Right kidney (tissue), 9 donors: ENCODE measurements around the gene DGCR8.

Experiments used
- DNase-seq: peaks from one replicate; pipeline ENCODE4 v3.0.0-alpha.2; 2016
- long read RNA-seq, 8 donors: transcript quantifications; one replicate each; lab custom pipeline, GENCODE V29; 2026

Gene DGCR8
- long read RNA-seq, donor 1, full-length matches to known transcripts: 2 of 2 reads
- long read RNA-seq, donor 1, partial matches to known transcripts: 0 of 2 reads
- long read RNA-seq, donor 1, other reads (novel, unspliced or antisense): 0 of 2 reads
- long read RNA-seq, donor 2, full-length matches to known transcripts: 3 of 3 reads
- long read RNA-seq, donor 2, partial matches to known transcripts: 0 of 3 reads
- long read RNA-seq, donor 2, other reads (novel, unspliced or antisense): 0 of 3 reads
- long read RNA-seq, donor 3, full-length matches to known transcripts: 6 of 6 reads
- long read RNA-seq, donor 3, partial matches to known transcripts: 0 of 6 reads
- long read RNA-seq, donor 3, other reads (novel, unspliced or antisense): 0 of 6 reads
- long read RNA-seq, donor 4, full-length matches to known transcripts: 1 of 1 reads
- long read RNA-seq, donor 4, partial matches to known transcripts: 0 of 1 reads
- long read RNA-seq, donor 4, other reads (novel, unspliced or antisense): 0 of 1 reads
- long read RNA-seq, donor 5, full-length matches to known transcripts: 2 of 2 reads
- long read RNA-seq, donor 5, partial matches to known transcripts: 0 of 2 reads
- long read RNA-seq, donor 5, other reads (novel, unspliced or antisense): 0 of 2 reads
- long read RNA-seq, donor 6, full-length matches to known transcripts: 2 of 2 reads
- long read RNA-seq, donor 6, partial matches to known transcripts: 0 of 2 reads
- long read RNA-seq, donor 6, other reads (novel, unspliced or antisense): 0 of 2 reads
- long read RNA-seq, donor 7, full-length matches to known transcripts: 4 of 4 reads
- long read RNA-seq, donor 7, partial matches to known transcripts: 0 of 4 reads
- long read RNA-seq, donor 7, other reads (novel, unspliced or antisense): 0 of 4 reads
- long read RNA-seq, donor 8, full-length matches to known transcripts: 2 of 56 reads
- long read RNA-seq, donor 8, partial matches to known transcripts: 54 of 56 reads
- long read RNA-seq, donor 8, other reads (novel, unspliced or antisense): 0 of 56 reads

DNA sequence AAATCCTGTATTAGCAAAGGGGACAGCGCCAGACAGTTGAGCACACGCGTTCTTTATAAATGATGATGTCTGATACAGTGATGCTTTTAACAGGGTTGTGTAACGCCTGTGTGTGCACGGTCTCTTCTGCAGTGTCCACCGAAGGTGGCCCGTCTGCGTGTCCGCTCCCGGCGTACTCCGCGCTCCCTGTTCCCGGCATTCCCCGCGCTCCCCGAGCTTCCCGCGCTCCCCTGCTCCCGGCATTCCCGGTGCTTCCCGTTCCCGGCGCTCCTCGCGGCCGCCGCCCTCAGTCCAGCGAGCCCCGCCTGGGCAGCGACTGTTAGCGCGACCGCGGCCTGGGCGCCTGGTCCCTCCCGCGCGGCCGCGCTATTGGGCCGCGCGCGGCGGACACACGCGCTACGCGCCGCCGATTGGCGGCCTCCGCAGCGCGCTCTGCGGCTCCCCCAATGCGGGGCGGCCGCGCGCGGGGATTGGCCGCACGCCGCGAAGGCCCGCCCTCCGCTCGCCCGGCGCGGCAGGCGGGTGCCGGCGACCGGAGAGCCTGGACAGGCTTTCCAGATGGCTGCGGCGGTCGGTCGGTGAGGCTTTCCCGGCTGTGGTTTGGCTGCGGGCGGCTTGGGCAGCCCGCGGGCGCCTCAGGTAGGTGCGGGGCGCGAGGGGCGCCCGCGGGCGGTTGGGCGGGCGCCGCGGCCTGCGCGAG is at the start of gene DGCR8:
TSS of gene DGCR8 (plus strand) at position 497 of the 700 bp plus-strand sequence. CDS start 5,723 bp downstream, outside the sequence.
- DNase-seq: peak; percentile 90

DNA sequence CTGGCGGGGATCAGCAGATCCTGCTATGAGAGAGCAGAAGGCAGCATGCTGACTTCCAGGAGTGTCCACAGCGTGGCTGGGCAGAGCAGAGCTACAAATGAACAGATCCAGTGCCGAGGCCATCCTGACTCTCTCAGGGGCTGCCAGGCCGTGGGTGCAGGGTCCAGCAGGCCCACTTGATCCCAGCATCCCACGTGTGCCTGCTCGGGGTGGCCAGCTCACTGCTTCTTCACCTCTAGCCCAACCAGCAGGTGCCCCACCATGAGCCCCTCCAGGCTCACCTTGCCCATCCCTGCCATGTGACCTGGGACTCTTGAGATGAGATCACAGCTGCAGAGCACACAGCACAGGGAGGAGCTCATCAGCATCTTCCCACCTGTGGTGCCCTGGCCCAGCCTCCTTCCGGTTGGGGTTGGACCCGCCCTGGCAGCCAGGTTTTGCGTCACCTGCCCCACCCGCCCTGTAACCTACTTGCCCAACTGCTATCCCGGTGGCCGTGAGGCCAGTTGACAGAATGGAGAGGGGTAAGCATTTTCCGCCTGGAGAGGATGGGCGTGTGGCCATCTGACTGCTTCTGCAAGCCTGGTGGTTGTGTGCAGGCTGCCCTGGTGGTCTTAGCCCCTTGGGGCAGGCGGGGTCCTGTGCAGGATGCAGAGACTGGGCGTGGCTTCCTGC is 48.2 kb upstream of the DGCR8 start:
- no peak for DNase-seq

DNA sequence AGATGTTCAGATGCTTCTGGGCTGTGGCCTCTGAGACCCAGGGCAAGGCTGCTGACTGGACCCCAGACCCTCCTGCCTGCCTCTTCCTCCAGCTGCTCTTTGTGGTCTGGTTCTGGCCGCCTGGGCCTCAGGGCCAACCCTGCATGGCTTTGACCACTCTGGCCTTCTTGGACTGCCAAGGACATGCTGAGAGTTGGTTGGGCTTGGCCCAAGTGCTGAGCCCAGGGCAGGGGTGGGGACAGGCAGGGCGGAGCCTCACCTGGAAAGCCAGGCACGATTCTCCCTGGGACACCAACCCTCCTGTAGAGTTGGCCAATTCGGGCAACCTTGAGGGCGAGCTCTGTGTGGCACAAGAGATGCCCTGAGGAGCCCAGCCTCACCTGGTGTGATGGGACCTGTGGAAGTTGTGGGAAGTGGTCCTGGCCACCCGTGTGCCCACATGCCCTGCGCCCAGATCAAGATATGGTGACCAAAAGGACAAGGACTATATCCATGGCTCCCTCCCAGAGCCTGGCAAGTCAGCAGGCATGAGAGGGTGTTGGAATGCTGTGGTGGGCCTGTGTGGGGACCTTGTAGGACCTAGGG is 47.5 kb upstream of the DGCR8 start:
- DNase-seq: no peak

DNA sequence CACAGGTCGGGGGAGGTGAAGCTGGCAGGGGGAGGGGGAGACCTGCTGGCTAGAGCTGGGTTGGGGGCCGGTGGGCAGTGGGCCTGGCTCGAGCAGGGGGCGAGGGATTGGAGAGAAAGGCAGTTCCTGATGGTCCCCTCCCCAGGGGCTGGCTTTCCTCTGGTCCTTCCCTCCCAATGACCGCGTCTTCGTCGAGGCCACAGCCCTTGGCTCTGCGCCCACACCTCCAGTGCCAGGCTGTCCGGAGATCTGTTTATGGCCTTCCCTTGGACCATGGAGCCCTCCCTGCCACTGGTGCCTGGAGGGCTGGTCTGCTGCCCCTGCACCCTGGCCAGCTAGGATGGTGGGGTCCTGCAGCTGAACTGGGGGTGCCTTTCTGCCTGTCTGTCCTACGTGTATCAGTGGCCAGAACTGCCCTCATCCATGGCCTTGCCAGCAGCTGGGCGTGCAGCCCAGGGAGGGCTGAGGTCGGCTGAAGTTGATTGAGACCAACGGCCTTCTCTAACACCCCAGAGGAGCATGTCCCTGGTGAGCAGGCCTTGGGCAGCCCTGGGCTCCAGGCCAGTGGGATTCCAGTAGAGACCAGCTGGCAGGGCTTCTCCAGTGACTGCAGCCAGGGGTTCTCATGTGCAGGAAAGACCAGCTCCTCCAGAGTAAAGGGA is 46.9 kb upstream of the DGCR8 start:
- DNase-seq: no peak

DNA sequence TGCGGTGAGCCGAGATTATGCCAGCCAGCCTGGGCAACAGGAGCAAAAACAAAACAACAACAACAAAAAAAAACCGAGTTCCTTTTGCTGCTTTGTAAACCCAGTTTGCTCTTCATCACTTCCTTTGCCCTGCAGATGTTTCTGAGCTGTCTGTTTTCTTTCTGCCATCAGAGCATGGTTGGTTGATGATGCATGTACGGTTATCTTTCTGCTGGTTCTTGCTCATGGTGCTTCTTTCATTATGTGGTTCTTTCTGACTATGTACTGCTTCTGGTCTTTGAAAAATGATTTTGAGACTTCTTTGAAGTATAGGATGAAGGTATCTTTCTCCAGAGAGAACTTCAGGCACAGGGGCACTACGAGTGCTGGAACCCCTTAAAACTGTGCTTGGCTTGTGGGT is 45.9 kb upstream of the DGCR8 start:
- no peak for DNase-seq

DNA sequence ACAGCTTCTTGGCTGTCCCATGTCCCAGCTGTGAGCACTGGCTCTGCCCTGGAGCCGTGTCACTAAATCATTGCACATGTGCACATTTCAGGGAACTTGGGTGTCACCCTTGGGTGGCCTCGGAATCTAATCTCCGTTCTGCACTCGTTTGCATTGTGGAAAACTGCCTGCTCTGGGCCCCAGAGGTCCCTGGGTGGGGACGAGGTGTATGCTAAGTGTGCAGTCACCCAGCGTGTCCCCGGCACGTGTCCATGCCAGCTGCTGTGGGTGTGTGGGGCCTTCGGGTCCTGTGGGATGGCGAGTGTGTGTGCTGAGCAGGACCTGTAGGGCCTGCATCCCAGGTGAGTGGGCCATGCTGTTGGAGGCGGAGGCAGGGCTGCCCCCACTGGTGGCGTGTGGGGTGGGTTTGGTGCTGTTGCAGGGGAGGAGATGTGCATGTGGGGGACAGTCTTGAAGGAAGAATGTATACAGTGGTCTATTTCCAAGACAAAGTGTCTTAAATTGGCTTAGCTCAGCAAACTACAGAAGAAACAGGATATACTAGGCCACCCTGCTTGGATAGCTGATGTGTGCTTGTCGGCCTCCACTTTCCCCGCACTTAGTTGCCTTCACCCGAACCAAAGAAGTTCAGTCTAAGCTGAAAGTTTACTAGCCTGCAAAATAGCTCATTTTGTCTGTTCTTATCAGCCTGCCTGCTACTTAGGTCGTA is 44.5 kb upstream of the DGCR8 start:
- DNase-seq: no peak

DNA sequence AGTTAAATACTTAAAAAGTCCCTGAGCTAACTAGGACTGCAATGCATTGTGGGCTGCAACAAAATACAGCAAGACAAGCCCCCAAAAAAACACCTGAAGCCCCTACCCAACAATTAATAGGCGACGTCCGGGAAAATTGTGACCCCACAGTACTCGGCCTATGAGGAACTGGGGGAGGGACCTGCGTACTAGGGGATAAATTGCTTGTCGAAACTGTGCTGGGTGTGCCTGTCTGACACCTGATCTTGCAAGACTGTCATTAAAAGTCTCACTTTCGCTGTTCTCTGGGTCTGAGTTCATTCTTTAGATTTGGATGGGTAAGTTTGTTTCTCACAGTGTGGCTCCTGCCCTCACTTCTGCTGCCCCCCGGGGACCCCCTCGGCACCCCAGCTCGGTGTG is 44.0 kb upstream of the DGCR8 start:
- DNase-seq: no peak

DNA sequence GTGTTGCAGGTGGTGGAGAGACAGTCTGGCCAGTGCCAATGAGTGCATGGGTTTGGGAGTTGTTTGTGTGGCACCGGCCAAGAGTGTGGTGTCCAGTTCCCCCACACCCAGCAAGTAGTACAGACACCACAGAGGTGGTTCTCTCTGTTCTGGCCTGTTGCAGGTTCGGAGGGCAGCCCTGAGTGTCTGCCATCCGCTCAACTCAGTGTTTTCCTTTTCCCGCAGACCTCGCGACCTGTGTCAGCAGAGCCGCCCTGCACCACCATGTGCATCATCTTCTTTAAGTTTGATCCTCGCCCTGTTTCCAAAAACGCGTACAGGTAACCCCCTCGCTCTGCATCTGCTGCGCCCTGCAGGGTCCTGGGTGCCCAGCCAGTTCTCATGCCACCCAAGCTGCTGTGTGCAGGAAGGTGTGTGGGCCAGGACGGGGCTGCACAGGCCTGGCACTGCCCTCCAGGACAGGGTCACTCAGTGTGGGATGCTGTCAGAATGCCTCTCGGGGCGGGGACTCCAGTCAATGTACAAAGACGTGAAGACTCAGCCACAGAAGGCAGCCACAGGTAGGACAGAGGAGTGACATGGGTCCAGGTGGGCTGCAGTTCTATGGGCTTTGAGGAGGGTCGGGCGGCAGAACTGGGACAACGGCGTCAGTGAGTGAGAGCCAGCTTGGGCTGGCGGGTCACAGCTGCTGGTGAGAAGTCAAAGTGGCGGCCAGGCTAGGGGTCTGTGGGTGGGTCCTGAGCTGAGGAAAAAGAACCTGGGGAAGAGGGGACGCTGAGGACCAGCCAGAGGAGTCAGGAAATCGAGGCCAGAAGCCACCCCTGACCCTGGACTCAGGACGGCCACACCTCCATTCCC is 43.3 kb upstream of the DGCR8 start:
- DNase-seq: no peak

DNA sequence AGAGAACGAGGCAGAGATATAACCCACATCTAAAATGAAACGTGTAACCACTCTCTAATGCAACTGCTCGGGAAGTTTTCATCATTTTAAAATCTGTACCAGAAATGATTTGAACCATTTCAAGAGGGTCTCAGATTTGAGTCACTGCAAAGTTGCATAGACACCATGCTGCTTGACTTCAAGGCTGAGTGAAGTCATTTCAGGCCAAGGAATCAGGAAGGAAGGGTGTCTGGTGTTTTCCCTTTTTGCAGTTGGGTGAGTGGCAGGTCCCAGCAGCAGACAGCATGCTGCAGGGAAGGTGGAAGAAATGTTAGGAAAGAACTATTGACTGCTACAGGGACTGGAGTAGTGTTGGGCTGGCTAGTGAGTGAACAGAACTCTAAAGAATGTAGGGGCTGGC is 42.6 kb upstream of the DGCR8 start:
- no peak for DNase-seq

DNA sequence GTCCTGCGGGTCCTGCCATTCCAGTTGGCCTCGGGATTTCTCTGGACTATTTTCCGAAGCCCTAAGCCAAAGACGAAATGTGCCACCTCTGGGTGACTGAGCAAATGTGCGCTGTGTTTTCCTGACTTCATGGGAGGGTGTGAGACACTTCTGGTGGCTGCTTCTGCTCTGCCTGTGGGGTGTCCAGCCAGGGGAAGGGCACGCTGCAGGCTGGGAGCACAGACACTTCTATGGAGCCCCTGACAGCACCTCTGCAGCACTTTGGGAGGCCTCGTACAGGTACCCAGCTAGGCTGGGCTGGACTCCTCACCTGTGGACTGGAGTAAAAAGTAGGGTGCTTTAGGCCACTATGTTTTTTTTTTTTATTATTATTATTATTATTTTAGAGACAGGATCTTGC is 41.5 kb upstream of the DGCR8 start:
- no peak for DNase-seq

DNA sequence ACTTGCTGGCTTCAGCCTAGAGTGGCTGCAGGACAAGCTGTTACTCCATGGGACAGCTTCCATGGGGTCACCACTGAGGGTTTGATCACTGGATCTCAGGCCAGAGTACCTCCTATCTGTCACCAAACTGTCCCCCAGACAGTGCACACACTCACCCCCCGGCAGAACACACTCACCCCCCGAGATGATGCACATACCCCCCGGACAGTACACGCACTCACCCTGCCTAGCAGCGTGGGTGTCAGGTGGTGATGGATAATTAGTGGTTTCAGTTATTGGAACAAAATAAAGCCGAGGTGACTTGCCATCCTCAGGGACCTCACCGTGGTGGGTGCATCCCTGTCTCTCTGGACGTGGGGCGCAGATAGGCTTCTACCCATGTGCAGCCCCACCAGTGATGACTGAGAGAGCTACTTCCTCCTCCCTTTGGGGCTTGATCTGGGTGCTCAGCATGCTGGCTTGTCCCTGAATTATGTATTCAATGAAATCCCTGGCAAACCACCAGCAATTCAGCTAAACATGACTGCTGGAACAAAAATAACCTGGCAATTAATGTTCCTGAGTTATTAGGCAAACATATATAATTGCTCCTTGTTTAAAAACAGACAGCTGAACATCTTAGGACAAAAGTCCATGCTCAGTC is 40.2 kb upstream of the DGCR8 start:
- no peak for DNase-seq

DNA sequence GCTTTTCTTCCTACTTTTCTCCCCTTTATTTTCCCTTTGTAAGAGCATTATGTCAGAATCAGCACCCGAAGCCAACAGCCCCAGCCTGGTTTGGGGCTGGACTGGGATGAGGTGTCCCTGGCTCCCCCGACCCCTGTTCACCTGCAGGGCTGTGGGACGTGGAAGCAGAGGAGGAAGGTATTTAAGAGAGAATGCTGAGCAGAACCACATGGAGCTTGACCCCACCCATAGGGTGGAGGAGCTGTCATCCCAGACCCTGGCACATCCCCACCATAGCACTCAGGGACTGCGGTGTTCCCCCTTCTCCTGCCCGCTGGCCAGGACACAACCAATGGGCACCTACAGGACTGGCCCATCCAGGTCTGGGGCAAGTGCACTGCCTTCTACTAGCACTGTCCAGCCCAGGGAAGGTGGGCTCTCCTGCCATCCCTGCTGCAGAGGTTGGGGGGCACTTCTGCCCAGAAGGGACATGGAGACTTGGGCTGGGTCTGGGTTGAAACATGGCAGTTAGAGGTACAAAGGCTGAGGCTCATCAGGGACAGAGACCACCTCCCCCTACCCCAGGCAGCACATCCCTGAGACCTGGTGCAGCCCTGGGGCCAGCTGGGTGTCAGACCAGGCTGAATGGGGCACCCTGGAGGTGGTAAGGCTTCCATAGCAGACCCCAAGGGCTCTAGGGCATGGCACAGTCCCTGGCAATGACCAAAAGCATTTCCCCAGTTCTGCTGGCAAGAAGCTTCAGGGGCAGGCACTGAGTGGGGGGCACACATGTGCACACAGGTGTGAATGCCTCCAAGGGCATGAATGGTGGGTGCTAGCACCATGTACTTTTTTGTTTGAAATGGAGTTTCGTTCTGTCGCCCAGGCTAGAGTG is 39.5 kb upstream of the DGCR8 start:
- no peak for DNase-seq

DNA sequence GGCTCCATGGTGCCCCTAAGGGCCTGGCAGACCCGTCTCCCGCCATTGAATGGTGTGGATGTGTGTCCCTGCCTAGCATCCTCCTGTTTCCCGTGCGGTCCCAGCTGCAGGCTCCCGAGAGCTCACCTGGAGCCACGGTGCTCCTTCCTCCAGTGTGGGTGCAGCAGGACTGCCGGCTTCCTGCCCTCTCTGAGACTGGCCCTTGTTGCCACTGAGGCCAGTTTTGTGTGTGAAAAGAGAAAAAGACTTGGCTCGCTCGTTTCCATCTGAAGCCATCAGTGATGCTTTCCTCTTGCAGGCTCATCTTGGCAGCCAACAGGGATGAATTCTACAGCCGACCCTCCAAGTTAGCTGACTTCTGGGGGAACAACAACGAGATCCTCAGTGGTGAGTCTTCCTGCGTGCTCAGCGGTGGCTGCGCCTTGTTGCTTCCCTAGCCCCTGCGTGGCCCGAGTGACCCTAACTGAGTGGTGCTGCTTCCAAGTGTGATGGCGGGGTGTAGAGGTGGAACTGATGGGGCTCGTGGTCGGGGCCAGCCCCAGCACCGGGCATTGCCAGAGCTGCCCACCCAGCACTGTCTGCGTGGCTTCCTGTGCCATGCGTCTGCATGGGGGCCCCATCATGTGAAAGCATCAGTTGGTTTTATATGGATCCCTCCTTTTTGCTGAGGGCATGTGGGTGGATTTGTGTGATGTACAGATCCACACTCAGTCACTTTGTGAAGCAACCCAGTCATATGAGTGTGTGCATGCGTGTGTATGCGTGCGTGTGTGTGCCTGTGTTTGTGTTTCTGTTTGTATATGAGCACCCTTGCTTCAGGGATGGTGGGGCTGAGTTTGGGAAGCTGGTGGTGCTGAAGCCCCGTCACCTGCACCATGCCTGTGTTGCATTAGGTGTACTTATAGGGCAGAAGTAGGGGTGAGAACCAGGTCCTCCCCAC is 36.7 kb upstream of the DGCR8 start:
- no peak for DNase-seq

DNA sequence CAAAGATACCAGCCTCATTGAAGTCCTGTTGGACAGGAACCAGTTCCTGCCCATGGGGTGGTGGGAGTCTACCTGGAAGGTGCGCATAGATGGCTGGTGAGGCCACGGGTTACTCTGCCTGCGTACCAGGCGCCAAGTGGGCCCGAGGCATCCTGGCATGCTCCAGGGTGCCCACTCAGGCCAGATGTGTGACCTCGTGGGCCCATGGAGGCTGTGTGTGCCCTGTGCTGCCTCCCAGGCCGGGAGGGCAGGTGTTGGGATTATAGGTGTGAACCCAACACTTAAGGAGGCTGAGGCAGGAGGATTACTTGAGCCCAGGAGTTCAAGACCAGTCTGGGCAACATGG is 36.1 kb upstream of the DGCR8 start:
- DNase-seq: no peak

DNA sequence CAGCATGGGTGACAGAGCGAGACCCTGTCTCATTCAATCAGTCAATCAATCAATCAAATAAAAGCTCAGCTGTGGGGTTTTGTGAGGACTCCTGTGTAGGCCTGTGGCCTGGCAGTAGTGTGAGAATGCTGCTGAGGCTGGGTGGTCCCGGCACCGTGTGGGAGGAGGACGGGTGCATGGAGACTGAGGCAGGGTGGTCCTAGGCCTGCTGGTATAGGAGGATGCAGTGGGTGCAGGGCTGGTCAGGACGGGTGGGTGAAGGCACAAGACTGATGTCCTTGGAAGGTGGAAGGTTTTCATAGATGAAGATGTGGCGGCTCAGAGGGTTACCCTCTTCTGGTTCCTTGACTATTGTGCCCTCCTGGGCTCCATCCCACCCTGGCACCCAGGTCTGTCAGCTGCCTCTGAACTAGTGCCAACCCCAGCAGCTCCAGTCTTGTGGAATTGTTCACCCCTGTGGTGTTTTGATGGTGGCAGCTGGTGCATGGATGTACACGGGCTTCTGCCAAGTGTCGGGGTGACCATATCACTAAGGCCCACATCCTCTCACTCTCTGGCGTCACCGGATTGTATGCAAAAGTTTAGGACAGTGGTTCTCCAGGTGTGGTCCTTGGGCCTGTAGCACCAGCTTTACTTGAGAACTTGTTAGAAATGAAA is 35.4 kb upstream of the DGCR8 start:
- DNase-seq: no peak

DNA sequence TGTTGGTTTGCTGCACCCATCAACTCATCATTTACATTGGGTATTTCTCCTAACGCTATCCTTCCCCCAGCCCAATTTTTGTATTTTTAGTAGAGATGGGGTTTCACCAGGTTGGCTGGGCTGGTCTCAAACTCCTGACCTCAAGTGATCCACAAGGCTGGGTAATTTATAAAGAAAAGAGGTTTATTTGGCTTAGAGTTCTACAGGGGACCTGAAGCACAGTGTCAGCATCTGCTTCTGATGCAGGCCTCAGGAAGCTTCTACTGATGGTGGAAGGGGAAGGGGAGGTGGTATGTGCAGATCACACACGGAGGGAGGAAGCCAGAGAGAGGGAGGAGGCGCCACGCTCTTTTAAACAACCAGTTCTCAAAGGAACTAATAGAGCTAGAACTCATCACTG is 33.3 kb upstream of the DGCR8 start:
- no peak for DNase-seq
